K562 (cell line): Measurements from ENCODE around the gene SIRPD. TPM values are rescaled to one million over a fixed set of nuclear protein-coding genes. Genes with fewer than 3 reads are reported as not detected.
A peak's percentile ranks its signal among the peaks of the same experiment; 100 is the strongest.

ENCODE experiments used
- CHD2 ChIP-seq: IDR thresholded peaks from 2 replicates; pipeline ENCODE4 v1.6.1; 2011; ENCODE audit warnings: low read depth, low read length
- HDGF ChIP-seq: fragments of 450-650 bp; IDR thresholded peaks from 2 replicates; pipeline ENCODE4 v1.6.1; 2016
- NFE2 ChIP-seq: IDR thresholded peaks from 2 replicates; pipeline ENCODE4 v1.6.1; 2014; ENCODE audit warnings: antibody characterized with exemption, low read depth
- VEZF1 ChIP-seq: fragments of 200-800 bp; sonication (Bioruptor generic); IDR thresholded peaks from 2 replicates; pipeline ENCODE4 v1.6.1; 2017; ENCODE audit warnings: missing genetic modification characterization, missing compliant biosample characterization
- ZNF407 ChIP-seq: fragments of 450-650 bp; IDR thresholded peaks from 2 replicates; pipeline ENCODE4 v1.6.1; 2016; ENCODE audit warnings: low read depth
- polyA plus RNA-seq, 8 experiments: library from polyadenylated mRNA; depleted of rRNA in 4 of 8; stranded (reverse) in 5 of 8; unstranded in 3 of 8; fragments of >200 nt; fragmentation: Nextera tagmentation in 2 of 8; fragmentation: Illumina TruSeq in 1 of 8; extraction: Ambion mirVana in 2 of 8; extraction: Trizol in 1 of 8; gene quantifications; 2 replicates each; pipeline versions ENCODE4 v1.2.1 to v1.2.3, GENCODE V29; 2011 to 2014; ENCODE audit warnings: inconsistent platforms in 1 of 8, missing spikeins in 1 of 8
- total RNA-seq, 7 experiments: library from RNA; depleted of rRNA in 6 of 7; stranded (reverse); fragments of >200 nt in 6 of 7; fragmentation: Illumina TruSeq in 2 of 7; extraction: Trizol in 2 of 7; gene quantifications; 2 replicates each; pipeline versions ENCODE4 v1.2.1 to v1.2.3, GENCODE V29; 2011 to 2021; ENCODE audit warnings: low replicate concordance in 1 of 7

SIRPD gene
- total and polyA plus RNA-seq, 9 of the 15 experiments (the other 6 are each of a cell fraction or from before 2014, with no cell fraction given) = not detected

GRCh38 chr20:1537731-1538058 lies 19.8 kb downstream of the SIRPD start (continued):
- no peak for TF ChIP-seq ZNF407
- no peak for TF ChIP-seq HDGF
- TF ChIP-seq NFE2 = peak; percentile 45
- TF ChIP-seq VEZF1 (CRISPR knock-in tag) = peak; percentile 62; the same call in 1 of the 2 replicates
- no peak for TF ChIP-seq CHD2
